LNCAP (cell line): ENCODE data around the gene ADGRL1.

ENCODE experiments used
- CTCF ChIP-seq: fragments of 450-650 bp; IDR thresholded peaks from 2 replicates; pipeline ENCODE4 v1.5.1; 2017; ENCODE audit warnings: mild to moderate bottlenecking

Gene ADGRL1

GRCh38 chr19:14135985-14136508, 69.9 kb downstream of the ADGRL1 start:
- TF ChIP-seq CTCF = no peak

- TF ChIP-seq CTCF = no peak
Measured at GRCh38 chr19:14135355-14135754, 70.6 kb downstream of the ADGRL1 start.

- TF ChIP-seq CTCF = no peak
Measured at GRCh38 chr19:14127929-14128509, 78.0 kb downstream of the ADGRL1 start.

GRCh38 chr19:14127176-14127575, 78.8 kb downstream of the ADGRL1 start:
- no peak for TF ChIP-seq CTCF

- TF ChIP-seq CTCF = no peak
Measured at GRCh38 chr19:14122924-14123323, 83.0 kb downstream of the ADGRL1 start.

GRCh38 chr19:14120497-14120780, 85.5 kb downstream of the ADGRL1 start:
- TF ChIP-seq CTCF = no peak

GRCh38 chr19:14119644-14120496, 86.1 kb downstream of the ADGRL1 start:
- TF ChIP-seq CTCF = no peak
